Stimulated activated CD4-positive, alpha-beta T cell treated with anti-CD3 and anti-CD28 coated beads, Interleukin-15, amount 100 ng/mL, for 24 hours (primary cell): ENCODE measurements around the gene PRSS1.
"Not testable (repeated sequence)": the region's sequence is repeated elsewhere in the genome, so short reads cannot be mapped to it uniquely, and the experiment has no call there.

Experiments
- DNase-seq: peaks from one replicate; pipeline ENCODE4 v3.0.0-alpha.2; 2020

PRSS1 gene

GRCh38 chr7:142748410-142748809 is 862 bp upstream of the PRSS1 start:
- DNase-seq = not testable (repeated sequence)

GRCh38 chr7:142750321-142750938 is 1.2 kb downstream of the PRSS1 start:
- no peak for DNase-seq

- not testable (repeated sequence) for DNase-seq
Measured at GRCh38 chr7:142751526-142752175, 2.4 kb downstream of the PRSS1 start.

GRCh38 chr7:142752376-142753225 is 3.3 kb downstream of the PRSS1 start:
- DNase-seq = no peak

GRCh38 chr7:142753366-142753765 is 4.1 kb downstream of the PRSS1 start:
- no peak for DNase-seq

- DNase-seq = not testable (repeated sequence)
Measured at GRCh38 chr7:142753925-142754491, 4.7 kb downstream of the PRSS1 start.

- no peak for DNase-seq
Measured at GRCh38 chr7:142754681-142755575, 5.7 kb downstream of the PRSS1 start.

- DNase-seq = not testable (repeated sequence)
Measured at GRCh38 chr7:142758312-142758711, 9.0 kb downstream of the PRSS1 start.

GRCh38 chr7:142759433-142759832 is 10.2 kb downstream of the PRSS1 start:
- DNase-seq = no peak

GRCh38 chr7:142760071-142760642 is 10.9 kb downstream of the PRSS1 start:
- no peak for DNase-seq

GRCh38 chr7:142761606-142762005 is 12.3 kb downstream of the PRSS1 start:
- not testable (repeated sequence) for DNase-seq

GRCh38 chr7:142762104-142762503 is 12.8 kb downstream of the PRSS1 start:
- no peak for DNase-seq

- no peak for DNase-seq
Measured at GRCh38 chr7:142767451-142767850, 18.2 kb downstream of the PRSS1 start.

- no peak for DNase-seq
Measured at GRCh38 chr7:142767861-142768260, 18.6 kb downstream of the PRSS1 start.

- DNase-seq = not testable (repeated sequence)
Measured at GRCh38 chr7:142768885-142769284, 19.6 kb downstream of the PRSS1 start.

GRCh38 chr7:142770661-142771352 is 21.5 kb downstream of the PRSS1 start, which contains the start of gene PRSS2:
TSS of gene PRSS2 (plus strand) at chr7:142770970. CDS start at chr7:142770983, 13 bp downstream.
- DNase-seq = no peak

GRCh38 chr7:142771353-142771723 is 22.1 kb downstream of the PRSS1 start:
- no peak for DNase-seq

GRCh38 chr7:142772051-142772450 is 22.8 kb downstream of the PRSS1 start:
- no peak for DNase-seq

GRCh38 chr7:142772673-142773072 is 23.4 kb downstream of the PRSS1 start:
- no peak for DNase-seq

- DNase-seq = no peak
Measured at GRCh38 chr7:142773230-142773629, 24.0 kb downstream of the PRSS1 start.
